GM18505 (cell line): ENCODE data around the gene SLCO2A1.

ENCODE experiments used
- ATAC-seq: cut with Tn5 transposase; IDR thresholded peaks from one replicate; pipeline ENCODE4 v1.9.1; 2021; ENCODE audit not compliant: unreplicated experiment
- POLR2A ChIP-seq: IDR thresholded peaks from 4 replicates; pipeline ENCODE4 v1.6.1; 2011; ENCODE audit warnings: borderline replicate concordance; ENCODE audit not compliant: insufficient read depth, insufficient read length; ENCODE audit errors: extremely low read depth

The SLCO2A1 gene

GRCh38 chr3:133897547-133897946 is 132.2 kb downstream of the SLCO2A1 start:
- no peak for TF ChIP-seq POLR2A
- ATAC-seq, result no peak

GRCh38 chr3:133896002-133896761 is 133.5 kb downstream of the SLCO2A1 start:
- no peak for TF ChIP-seq POLR2A
- ATAC-seq, result no peak

GRCh38 chr3:133895208-133896001 is 134.3 kb downstream of the SLCO2A1 start, which contains the start of gene RAB6B:
TSS of gene RAB6B (minus strand) at chr3:133895882. CDS start at chr3:133895466, 416 bp downstream.
- ATAC-seq, result no peak
- TF ChIP-seq POLR2A, result no peak

- ATAC-seq, result no peak
- TF ChIP-seq POLR2A, result no peak
These were observed 135.1 kb downstream of the SLCO2A1 start for GRCh38 chr3:133894353-133895207.

GRCh38 chr3:133893683-133894352 is 135.9 kb downstream of the SLCO2A1 start:
- no peak for ATAC-seq
- TF ChIP-seq POLR2A, result no peak

GRCh38 chr3:133892541-133893231 is 137.0 kb downstream of the SLCO2A1 start:
- no peak for ATAC-seq
- no peak for TF ChIP-seq POLR2A

GRCh38 chr3:133891662-133892378 is 137.9 kb downstream of the SLCO2A1 start:
- no peak for TF ChIP-seq POLR2A
- no peak for ATAC-seq

- ATAC-seq, result no peak
- TF ChIP-seq POLR2A, result no peak
These were observed 138.6 kb downstream of the SLCO2A1 start for GRCh38 chr3:133890972-133891644.

GRCh38 chr3:133890037-133890436 is 139.7 kb downstream of the SLCO2A1 start:
- TF ChIP-seq POLR2A, result no peak
- ATAC-seq, result no peak

GRCh38 chr3:133888726-133889340 is 140.9 kb downstream of the SLCO2A1 start:
- no peak for ATAC-seq
- no peak for TF ChIP-seq POLR2A

GRCh38 chr3:133887803-133888703 is 141.7 kb downstream of the SLCO2A1 start:
- no peak for TF ChIP-seq POLR2A
- no peak for ATAC-seq
